ENCODE measurements around the gene EIF1. TPM values are rescaled to one million over a fixed set of nuclear protein-coding genes. Genes with fewer than 3 reads are reported as not detected.

Gene EIF1
- total and polyA plus RNA-seq, 2 experiments from 2014 or later, result 180 to 989 TPM

DNA sequence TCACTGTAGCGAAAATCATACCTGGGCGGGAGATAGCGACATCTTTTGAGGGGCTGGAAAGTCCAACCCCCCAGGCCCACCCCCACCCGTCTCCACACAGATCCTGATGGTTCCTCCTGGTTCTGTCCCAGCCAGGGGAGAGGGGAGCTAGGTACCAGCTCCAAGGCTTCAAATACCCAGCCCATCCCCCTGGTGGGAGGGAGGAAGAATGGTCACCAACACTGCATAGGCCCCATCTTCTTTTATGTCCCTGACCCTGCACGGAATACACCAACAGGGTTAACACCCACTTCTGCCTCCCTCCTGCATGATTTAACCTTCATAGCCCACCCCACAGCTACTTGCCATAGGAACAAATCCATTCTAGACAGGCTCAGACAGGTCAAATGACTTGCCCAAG lies 36.4 kb downstream of the EIF1 start:
- TF ChIP-seq, protein P1, sequence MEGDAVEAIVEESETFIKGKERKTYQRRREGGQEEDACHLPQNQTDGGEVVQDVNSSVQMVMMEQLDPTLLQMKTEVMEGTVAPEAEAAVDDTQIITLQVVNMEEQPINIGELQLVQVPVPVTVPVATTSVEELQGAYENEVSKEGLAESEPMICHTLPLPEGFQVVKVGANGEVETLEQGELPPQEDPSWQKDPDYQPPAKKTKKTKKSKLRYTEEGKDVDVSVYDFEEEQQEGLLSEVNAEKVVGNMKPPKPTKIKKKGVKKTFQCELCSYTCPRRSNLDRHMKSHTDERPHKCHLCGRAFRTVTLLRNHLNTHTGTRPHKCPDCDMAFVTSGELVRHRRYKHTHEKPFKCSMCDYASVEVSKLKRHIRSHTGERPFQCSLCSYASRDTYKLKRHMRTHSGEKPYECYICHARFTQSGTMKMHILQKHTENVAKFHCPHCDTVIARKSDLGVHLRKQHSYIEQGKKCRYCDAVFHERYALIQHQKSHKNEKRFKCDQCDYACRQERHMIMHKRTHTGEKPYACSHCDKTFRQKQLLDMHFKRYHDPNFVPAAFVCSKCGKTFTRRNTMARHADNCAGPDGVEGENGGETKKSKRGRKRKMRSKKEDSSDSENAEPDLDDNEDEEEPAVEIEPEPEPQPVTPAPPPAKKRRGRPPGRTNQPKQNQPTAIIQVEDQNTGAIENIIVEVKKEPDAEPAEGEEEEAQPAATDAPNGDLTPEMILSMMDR (IDR thresholded peaks at IDR 0.05; ENCODE audit: poor library complexity), result no peak
- TF ChIP-seq EZH2phosphoT487 (IDR thresholded peaks at IDR 0.05; ENCODE audit: low read depth, severe bottlenecking, unreplicated experiment), result no peak
- no peak for TF ChIP-seq EZH2 (IDR thresholded peaks at IDR 0.05; ENCODE audit: borderline replicate concordance)

DNA sequence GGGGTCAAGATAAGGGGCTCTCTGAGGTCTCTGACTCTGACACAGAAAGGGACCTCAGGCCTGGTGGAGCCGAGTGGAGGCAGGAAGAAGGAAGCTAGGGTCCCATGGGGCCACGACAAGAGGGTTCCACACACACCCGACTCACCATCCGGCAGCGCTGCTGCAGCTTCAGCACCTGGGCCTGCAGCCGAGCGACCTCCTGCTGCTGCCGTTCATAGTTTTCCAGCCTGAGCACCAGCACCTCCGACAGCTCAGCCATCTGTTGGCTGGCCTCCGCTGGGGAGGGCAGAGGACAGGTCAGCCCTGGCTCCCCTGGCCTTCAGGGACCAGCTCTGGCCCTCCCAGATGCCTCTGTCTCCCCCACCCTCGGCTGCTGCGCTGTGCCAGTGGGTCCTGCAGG lies 39.4 kb downstream of the EIF1 start:
- H3K4me1 ChIP-seq (ENCODE audit: insufficient read depth), result no peaks in the 10 kb centered on the region
- H3K36me3 ChIP-seq (replicated peaks; ENCODE audit: insufficient read depth, low read depth), result no peaks in the 10 kb centered on the region
- no peak overlapping the region for H3K4me2 ChIP-seq
- H3K79me2 ChIP-seq, result no peaks in the 10 kb centered on the region
- no peaks in the 10 kb centered on the region for H4K20me1 ChIP-seq (ENCODE audit: insufficient read depth, poor library complexity, severe bottlenecking)
- H3K4me3 ChIP-seq, result no peak overlapping the region
- H3K9me2 ChIP-seq (replicated peaks; ENCODE audit: insufficient read depth), result no peaks in the 10 kb centered on the region
- no peak overlapping the region for H2AFZ ChIP-seq
- peaks cover 30% of the 10 kb centered on the region for H3K27me3 ChIP-seq
- H3K9me3 ChIP-seq (ENCODE audit: low read depth), result no peaks in the 10 kb centered on the region
- no peak for DNase-seq (ENCODE audit: low spot score)
- H3K27ac ChIP-seq, result no peak overlapping the region
- TF ChIP-seq, protein P1 (IDR thresholded peaks at IDR 0.05; ENCODE audit: poor library complexity), result no peak
- TF ChIP-seq EZH2phosphoT487 (IDR thresholded peaks at IDR 0.05; ENCODE audit: low read depth, severe bottlenecking, unreplicated experiment), result no peak
- no peak for TF ChIP-seq EZH2 (IDR thresholded peaks at IDR 0.05; ENCODE audit: borderline replicate concordance)
- WGBS (ENCODE audit: low lambda C conversion rate, missing lambda C conversion rate), result 74% methylated on average over 12 of the region's 12 CpGs

More for the DNA sequence above, 36.4 kb downstream of the EIF1 start:
- no peaks in the 10 kb centered on the region for H4K20me1 ChIP-seq (ENCODE audit: insufficient read depth, poor library complexity, severe bottlenecking)
- no peaks in the 10 kb centered on the region for H3K9me2 ChIP-seq (replicated peaks; ENCODE audit: insufficient read depth)
- no peak overlapping the region for H3K27ac ChIP-seq
- no peak overlapping the region for H3K4me3 ChIP-seq
- DNase-seq (ENCODE audit: low spot score), result no peak
- 78% methylated on average over 5 of the region's 5 CpGs for WGBS (ENCODE audit: low lambda C conversion rate, missing lambda C conversion rate)
- no peaks in the 10 kb centered on the region for H3K9me3 ChIP-seq (ENCODE audit: low read depth)
- H3K4me2 ChIP-seq, result no peak overlapping the region
- no peaks in the 10 kb centered on the region for H3K36me3 ChIP-seq (replicated peaks; ENCODE audit: insufficient read depth, low read depth)
- H3K4me1 ChIP-seq (ENCODE audit: insufficient read depth), result no peaks in the 10 kb centered on the region
- H3K27me3 ChIP-seq, result peaks cover 1% of the 10 kb centered on the region
- H2AFZ ChIP-seq, result no peak overlapping the region
- no peaks in the 10 kb centered on the region for H3K79me2 ChIP-seq

DNA sequence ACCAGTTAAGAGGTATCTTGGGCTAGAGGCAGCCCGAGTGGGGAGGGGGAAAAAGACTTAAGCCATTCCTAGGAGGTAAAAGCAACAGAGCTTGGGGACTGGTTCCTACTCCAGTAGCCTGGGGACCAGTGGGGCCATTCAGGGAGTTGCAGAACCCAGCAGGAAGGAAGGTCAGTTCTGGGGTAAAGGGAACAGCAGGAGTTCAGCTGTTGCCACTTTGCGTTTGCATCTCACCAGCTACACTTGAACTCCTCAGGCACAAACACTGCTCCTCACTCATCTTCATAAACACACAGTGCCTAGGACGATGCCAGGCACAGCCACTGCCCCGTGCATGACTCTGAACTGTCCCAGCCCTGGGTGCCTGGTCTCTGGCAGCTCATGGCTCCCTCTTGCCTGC lies 41.8 kb downstream of the EIF1 start:
- TF ChIP-seq, protein P1 (IDR thresholded peaks at IDR 0.05; ENCODE audit: poor library complexity), result no peak
- TF ChIP-seq EZH2phosphoT487 (IDR thresholded peaks at IDR 0.05; ENCODE audit: low read depth, severe bottlenecking, unreplicated experiment), result no peak
- no peak for TF ChIP-seq EZH2 (IDR thresholded peaks at IDR 0.05; ENCODE audit: borderline replicate concordance)
- 57% methylated on average over 4 of the region's 4 CpGs for WGBS (ENCODE audit: low lambda C conversion rate, missing lambda C conversion rate)
- H3K9me2 ChIP-seq (replicated peaks; ENCODE audit: insufficient read depth), result no peaks in the 10 kb centered on the region
- no peaks in the 10 kb centered on the region for H4K20me1 ChIP-seq (ENCODE audit: insufficient read depth, poor library complexity, severe bottlenecking)
- H3K27me3 ChIP-seq, result peaks cover 50% of the 10 kb centered on the region
- no peak for DNase-seq (ENCODE audit: low spot score)
- no peaks in the 10 kb centered on the region for H3K79me2 ChIP-seq
- no peak overlapping the region for H3K4me3 ChIP-seq
- H3K36me3 ChIP-seq (replicated peaks; ENCODE audit: insufficient read depth, low read depth), result no peaks in the 10 kb centered on the region
- H2AFZ ChIP-seq, result no peak overlapping the region
- peaks cover 19% of the 10 kb centered on the region for H3K4me1 ChIP-seq (ENCODE audit: insufficient read depth)
- no peak overlapping the region for H3K4me2 ChIP-seq
- no peaks in the 10 kb centered on the region for H3K9me3 ChIP-seq (ENCODE audit: low read depth)
- no peak overlapping the region for H3K27ac ChIP-seq

DNA sequence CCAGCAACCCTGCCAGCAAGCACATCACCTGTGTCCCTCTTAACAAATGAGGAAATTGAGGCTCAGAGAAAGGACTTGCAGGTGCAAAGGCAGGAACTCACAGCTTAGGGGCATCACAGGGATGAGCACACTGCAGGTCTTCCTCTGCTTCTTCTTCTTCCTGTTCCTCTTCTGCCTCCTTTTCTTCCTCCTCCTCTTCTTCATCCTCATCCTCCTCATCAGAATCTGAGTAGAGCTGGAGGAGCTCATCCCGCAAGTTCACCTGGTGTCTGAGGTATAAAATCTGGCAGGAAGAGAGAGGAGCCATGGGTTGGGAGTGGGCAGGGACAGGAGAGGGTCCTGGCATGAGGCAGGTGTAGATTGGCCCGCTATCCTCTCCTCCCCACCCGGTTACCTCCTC lies 43.2 kb downstream of the EIF1 start:
- Histone ChIP-seq H3K27ac (no peak overlapping the region), H3K79me2 (no peaks in the 10 kb centered on the region), H3K4me1 (ENCODE audit: insufficient read depth) (peaks cover 19% of the 10 kb centered on the region), H3K9me2 (replicated peaks; ENCODE audit: insufficient read depth) (no peaks in the 10 kb centered on the region), H4K20me1 (ENCODE audit: insufficient read depth, poor library complexity, severe bottlenecking) (no peaks in the 10 kb centered on the region), H3K36me3 (replicated peaks; ENCODE audit: insufficient read depth, low read depth) (no peaks in the 10 kb centered on the region), H3K4me2 (no peak overlapping the region), H3K4me3 (no peak overlapping the region), H2AFZ (no peak overlapping the region), H3K9me3 (ENCODE audit: low read depth) (no peaks in the 10 kb centered on the region), H3K27me3 (peaks cover 63% of the 10 kb centered on the region)
- WGBS (ENCODE audit: low lambda C conversion rate, missing lambda C conversion rate), result 51% methylated on average over 3 of the region's 3 CpGs
- TF ChIP-seq EZH2 (IDR thresholded peaks at IDR 0.05; ENCODE audit: borderline replicate concordance) (no peak), EZH2phosphoT487 (IDR thresholded peaks at IDR 0.05; ENCODE audit: low read depth, severe bottlenecking, unreplicated experiment) (no peak)
- TF ChIP-seq, protein P1 (IDR thresholded peaks at IDR 0.05; ENCODE audit: poor library complexity), result no peak
- DNase-seq (ENCODE audit: low spot score), result no peak
